HepG2 (cell line): Measurements from ENCODE around the gene LRRC28. TPM values are rescaled to one million over a fixed set of nuclear protein-coding genes. Genes with fewer than 3 reads are reported as not detected.

Source experiments
- ATAC-seq: fragments of 200-7000 bp; cut with Tn5 transposase; 3 replicates; pipeline ENCODE4 v1.9.1; 2020; ENCODE audit warnings: mild to moderate bottlenecking, moderate library complexity
- BruUV-seq: library from RNA; stranded (reverse); fragments of 400-500 nt; replicated peaks from 2 replicates; lab custom pipeline; 2021; lab: Mats Ljungman, UMichigan
- CTCF ChIA-PET: fragments of 300-600 bp; formaldehyde crosslinking; extraction: SDS; loops from one replicate; lab custom pipeline; 2021; ENCODE audit warnings: low total read pairs, inconsistent platforms, low intra/inter-chr PET ratio; lab: Yijun Ruan, JAX
- POLR2A ChIA-PET: fragments of 350-600 bp; sonication (Branson Sonifier 250); formaldehyde crosslinking; loops from one replicate; lab custom pipeline; 2020; ENCODE audit warnings: antibody characterized with exemption, inconsistent platforms; lab: Yijun Ruan, JAX
- DNase-seq: peaks from one replicate; pipeline ENCODE4 v3.0.0-alpha.2; 2015; ENCODE audit warnings: low spot score
- FAIRE-seq: peaks from 3 replicates; lab custom pipeline; 2011; peaks lifted over from hg19 to GRCh38; lab: Jason Lieb, UNC
- H2AFZ ChIP-seq: one replicate; pipeline ENCODE4 v1.6.1; 2011; ENCODE audit warnings: low read length, inconsistent platforms
- H3K27ac ChIP-seq: fragments of 300-600 bp; 3 replicates; pipeline ENCODE4 v1.8.0; 2011; ENCODE audit warnings: mixed run types, mild to moderate bottlenecking, mixed read lengths, low read length, inconsistent platforms; ENCODE audit not compliant: insufficient read depth; ENCODE audit errors: extremely low read length
- H3K27me3 ChIP-seq, 2 experiments: fragments of 200-600 bp in 1 of 2; 2 replicates in 1 of 2; 3 replicates in 1 of 2; pipeline versions ENCODE4 v1.6.0 to v1.8.0; 2011; ENCODE audit warnings: low read length in 2 of 2, mild to moderate bottlenecking in 2 of 2, moderate library complexity in 2 of 2, inconsistent platforms in 1 of 2; ENCODE audit not compliant: insufficient read depth in 2 of 2, control insufficient read depth in 1 of 2
- H3K36me3 ChIP-seq, 2 experiments: fragments of 200-600 bp in 1 of 2; replicated peaks in 1 of 2; 2 replicates in 1 of 2; 3 replicates in 1 of 2; pipeline versions ENCODE4 v1.5.1 to v1.8.0; 2011; ENCODE audit warnings: low read length in 2 of 2, inconsistent platforms in 1 of 2; ENCODE audit not compliant: insufficient read depth in 2 of 2, control insufficient read depth in 1 of 2
- H3K4me1 ChIP-seq: 2 replicates; pipeline ENCODE4 v1.5.1; 2012; ENCODE audit warnings: low read length, inconsistent platforms; ENCODE audit not compliant: insufficient read depth
- H3K4me2 ChIP-seq: 2 replicates; pipeline ENCODE4 v1.6.0; 2011; ENCODE audit warnings: low read depth, low read length, inconsistent platforms
- H3K4me3 ChIP-seq, 3 experiments: fragments of 200-600 bp in 1 of 3; sonication (generic), shearing (Covaris generic) in 1 of 3; replicated peaks in 1 of 3; 2 replicates each; pipeline ENCODE4 v1.5.1; 2011 to 2016; ENCODE audit warnings: low read length in 3 of 3, inconsistent platforms in 2 of 3, low read depth in 2 of 3, mild to moderate bottlenecking in 2 of 3, control low read depth in 1 of 3, mixed read lengths in 1 of 3; ENCODE audit not compliant: insufficient read depth in 1 of 3
- H3K79me2 ChIP-seq: one replicate; pipeline ENCODE4 v1.6.1; 2011; ENCODE audit warnings: low read length, inconsistent platforms; ENCODE audit not compliant: insufficient read depth
- H3K9ac ChIP-seq: 2 replicates; pipeline ENCODE4 v1.6.0; 2011; ENCODE audit warnings: mild to moderate bottlenecking, low read depth, low read length, inconsistent platforms; ENCODE audit not compliant: insufficient read depth
- H3K9me3 ChIP-seq: 2 replicates; pipeline ENCODE4 v1.5.1; 2012; ENCODE audit warnings: mild to moderate bottlenecking, low read length
- H4K20me1 ChIP-seq: 2 replicates; pipeline ENCODE4 v1.6.0; 2011; ENCODE audit warnings: inconsistent platforms, mild to moderate bottlenecking, low read length, moderate library complexity; ENCODE audit not compliant: insufficient read depth
- ATF5 ChIP-seq: sonication (generic); formaldehyde crosslinking; IDR thresholded peaks from 2 replicates; pipeline ENCODE4 v1.4.0; 2020; ENCODE audit warnings: mild to moderate bottlenecking, low read depth, missing genetic modification reagents
- ZNF563 ChIP-seq: sonication (generic); formaldehyde crosslinking; IDR thresholded peaks from 2 replicates; pipeline ENCODE4 v1.8.0; 2022; ENCODE audit warnings: mild to moderate bottlenecking, moderate library complexity, missing genetic modification reagents
- WGBS: methylation state at CpG from one replicate; pipeline ENCODE4 v1.1.6; 2017; ENCODE audit warnings: low lambda C conversion rate; 5-methylcytosine and 5-hydroxymethylcytosine counted together
- in situ Hi-C: cut with HindIII; loops from 2 replicates; pipeline ENCODE4 v1.10.0; 2017; ENCODE audit warnings: low pct_unique_long_range_greater_than_20kb; ENCODE audit not compliant: extremely low pct_ligation_motif_present
- intact Hi-C: fragments of 100-400 bp; cut with micrococcal nuclease; formaldehyde crosslinking; loops from one replicate; pipeline ENCODE4 v1.10.0; 2022; ENCODE audit not compliant: unreplicated experiment
- polyA plus RNA-seq, 8 experiments: library from polyadenylated mRNA; depleted of rRNA in 3 of 8; stranded (reverse) in 7 of 8; unstranded in 1 of 8; fragments of >200 nt; fragmentation: Illumina TruSeq in 4 of 8; extraction: Trizol in 4 of 8; gene quantifications; 2 replicates each; pipeline versions ENCODE4 v1.2.1 to v1.2.3, GENCODE V29; 2011 to 2016; ENCODE audit warnings: low read depth in 4 of 8, missing spikeins in 1 of 8, mixed read lengths in 1 of 8; ENCODE audit not compliant: insufficient read depth in 1 of 8
- total RNA-seq, 5 experiments: library from RNA; depleted of rRNA; stranded (reverse); fragments of >200 nt; fragmentation: Illumina TruSeq; extraction: Trizol; gene quantifications; 2 replicates each; pipeline ENCODE4 v1.2.3, GENCODE V29; 2016; ENCODE audit warnings: low read depth in 1 of 5
- TF ChIP-seq, protein P1 (sequence below): sonication (generic); formaldehyde crosslinking; IDR thresholded peaks from 2 replicates; pipeline ENCODE4 v1.4.0; 2020; ENCODE audit warnings: missing genetic modification reagents
- TF ChIP-seq, protein P2 (sequence below): sonication (generic); formaldehyde crosslinking; IDR thresholded peaks from 2 replicates; pipeline ENCODE4 v1.4.0; 2020; ENCODE audit warnings: missing genetic modification reagents
- TF ChIP-seq, protein P3 (sequence below), 2 experiments: fragments of 450-650 bp in 1 of 2; sonication (generic) in 1 of 2; formaldehyde crosslinking; IDR thresholded peaks; 2 replicates each; pipeline versions ENCODE4 v1.5.0 to v1.8.0; 2020 to 2022; ENCODE audit warnings: mild to moderate bottlenecking in 1 of 2, missing genetic modification reagents in 1 of 2

Gene LRRC28
- total and polyA plus RNA-seq, 2 of the 13 experiments (the other 11 are each of a cell fraction or from before 2014, with no cell fraction given) = 17.5 to 21.3 TPM

DNA sequence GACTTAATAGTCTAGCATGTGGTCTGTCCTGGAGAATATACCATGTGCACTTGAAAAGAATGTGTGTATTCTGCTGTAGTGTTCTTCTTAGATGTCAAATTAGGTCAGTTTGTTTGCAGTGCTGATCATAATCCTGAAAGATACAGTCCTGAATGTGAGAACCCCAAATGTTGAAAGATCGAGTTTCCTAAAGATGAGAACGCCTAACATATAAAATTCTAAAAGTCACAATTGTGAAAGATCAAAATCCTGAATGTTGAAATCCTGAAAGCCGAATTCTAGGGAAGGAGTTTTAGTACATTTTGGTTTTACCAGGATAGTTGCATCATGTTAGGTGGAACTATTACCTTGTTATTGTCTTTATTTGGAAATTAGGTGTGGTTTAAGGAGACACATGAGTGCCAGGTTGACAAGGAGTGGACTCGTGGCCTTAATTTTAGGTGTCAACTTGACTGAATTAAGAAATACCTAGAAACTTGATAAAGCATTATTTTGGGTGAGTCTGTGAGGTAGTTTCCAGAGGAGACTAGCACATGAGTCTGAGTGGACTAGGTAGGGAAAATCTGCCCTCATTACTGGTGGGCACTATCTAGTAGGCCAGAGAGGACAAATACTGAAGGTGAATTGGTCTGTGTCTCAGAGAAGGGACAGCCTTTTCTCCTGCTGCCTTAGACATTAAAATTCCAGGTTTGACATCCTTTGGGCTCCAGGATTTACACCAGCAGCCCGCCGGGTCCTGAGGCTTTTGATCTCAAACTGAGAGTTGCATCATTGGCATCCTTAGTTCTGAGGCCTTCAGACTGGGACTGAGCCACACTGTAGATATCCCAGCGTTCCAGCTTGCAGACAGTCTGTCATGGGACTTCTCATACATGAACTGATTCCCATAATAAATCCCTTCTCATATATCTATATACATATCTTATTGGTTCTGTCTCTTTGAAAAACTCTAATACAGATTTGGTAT is 77.1 kb downstream of the LRRC28 start:
- POLR2A ChIA-PET = no interaction called here
- 74% methylated on average over 5 of the region's 7 CpGs for WGBS
- in situ Hi-C loops = no loop called here
- ATAC-seq (peak; percentile 69), DNase-seq (peak; percentile 41), FAIRE-seq (peak; percentile 21)
- no peaks in the 10 kb centered on the region for H4K20me1 ChIP-seq
- H3K36me3 ChIP-seq = no peaks in the 10 kb centered on the region
- H3K27ac ChIP-seq = no peak overlapping the region
- BruUV-seq = no TSS peak
- no peaks in the 10 kb centered on the region for H3K27me3 ChIP-seq
- no peaks in the 10 kb centered on the region for H3K79me2 ChIP-seq
- CTCF ChIA-PET = no interaction called here
- no peak overlapping the region for H3K9ac ChIP-seq
- no peak overlapping the region for H2AFZ ChIP-seq
- intact Hi-C loops = no loop called here
- H3K4me3 ChIP-seq = no peak overlapping the region
- H3K9me3 ChIP-seq = no peaks in the 10 kb centered on the region
- H3K4me2 ChIP-seq = peak overlapping the region; percentile 34; the same call in 1 of the 2 replicates
- H3K4me1 ChIP-seq = peaks cover 57% of the 10 kb centered on the region
- TF ChIP-seq, protein P1, sequence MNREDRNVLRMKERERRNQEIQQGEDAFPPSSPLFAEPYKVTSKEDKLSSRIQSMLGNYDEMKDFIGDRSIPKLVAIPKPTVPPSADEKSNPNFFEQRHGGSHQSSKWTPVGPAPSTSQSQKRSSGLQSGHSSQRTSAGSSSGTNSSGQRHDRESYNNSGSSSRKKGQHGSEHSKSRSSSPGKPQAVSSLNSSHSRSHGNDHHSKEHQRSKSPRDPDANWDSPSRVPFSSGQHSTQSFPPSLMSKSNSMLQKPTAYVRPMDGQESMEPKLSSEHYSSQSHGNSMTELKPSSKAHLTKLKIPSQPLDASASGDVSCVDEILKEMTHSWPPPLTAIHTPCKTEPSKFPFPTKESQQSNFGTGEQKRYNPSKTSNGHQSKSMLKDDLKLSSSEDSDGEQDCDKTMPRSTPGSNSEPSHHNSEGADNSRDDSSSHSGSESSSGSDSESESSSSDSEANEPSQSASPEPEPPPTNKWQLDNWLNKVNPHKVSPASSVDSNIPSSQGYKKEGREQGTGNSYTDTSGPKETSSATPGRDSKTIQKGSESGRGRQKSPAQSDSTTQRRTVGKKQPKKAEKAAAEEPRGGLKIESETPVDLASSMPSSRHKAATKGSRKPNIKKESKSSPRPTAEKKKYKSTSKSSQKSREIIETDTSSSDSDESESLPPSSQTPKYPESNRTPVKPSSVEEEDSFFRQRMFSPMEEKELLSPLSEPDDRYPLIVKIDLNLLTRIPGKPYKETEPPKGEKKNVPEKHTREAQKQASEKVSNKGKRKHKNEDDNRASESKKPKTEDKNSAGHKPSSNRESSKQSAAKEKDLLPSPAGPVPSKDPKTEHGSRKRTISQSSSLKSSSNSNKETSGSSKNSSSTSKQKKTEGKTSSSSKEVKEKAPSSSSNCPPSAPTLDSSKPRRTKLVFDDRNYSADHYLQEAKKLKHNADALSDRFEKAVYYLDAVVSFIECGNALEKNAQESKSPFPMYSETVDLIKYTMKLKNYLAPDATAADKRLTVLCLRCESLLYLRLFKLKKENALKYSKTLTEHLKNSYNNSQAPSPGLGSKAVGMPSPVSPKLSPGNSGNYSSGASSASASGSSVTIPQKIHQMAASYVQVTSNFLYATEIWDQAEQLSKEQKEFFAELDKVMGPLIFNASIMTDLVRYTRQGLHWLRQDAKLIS (CRISPR knock-in tag) = no peak
- TF ChIP-seq ZNF563 (CRISPR knock-in tag) = no peak
- TF ChIP-seq, protein P2, sequence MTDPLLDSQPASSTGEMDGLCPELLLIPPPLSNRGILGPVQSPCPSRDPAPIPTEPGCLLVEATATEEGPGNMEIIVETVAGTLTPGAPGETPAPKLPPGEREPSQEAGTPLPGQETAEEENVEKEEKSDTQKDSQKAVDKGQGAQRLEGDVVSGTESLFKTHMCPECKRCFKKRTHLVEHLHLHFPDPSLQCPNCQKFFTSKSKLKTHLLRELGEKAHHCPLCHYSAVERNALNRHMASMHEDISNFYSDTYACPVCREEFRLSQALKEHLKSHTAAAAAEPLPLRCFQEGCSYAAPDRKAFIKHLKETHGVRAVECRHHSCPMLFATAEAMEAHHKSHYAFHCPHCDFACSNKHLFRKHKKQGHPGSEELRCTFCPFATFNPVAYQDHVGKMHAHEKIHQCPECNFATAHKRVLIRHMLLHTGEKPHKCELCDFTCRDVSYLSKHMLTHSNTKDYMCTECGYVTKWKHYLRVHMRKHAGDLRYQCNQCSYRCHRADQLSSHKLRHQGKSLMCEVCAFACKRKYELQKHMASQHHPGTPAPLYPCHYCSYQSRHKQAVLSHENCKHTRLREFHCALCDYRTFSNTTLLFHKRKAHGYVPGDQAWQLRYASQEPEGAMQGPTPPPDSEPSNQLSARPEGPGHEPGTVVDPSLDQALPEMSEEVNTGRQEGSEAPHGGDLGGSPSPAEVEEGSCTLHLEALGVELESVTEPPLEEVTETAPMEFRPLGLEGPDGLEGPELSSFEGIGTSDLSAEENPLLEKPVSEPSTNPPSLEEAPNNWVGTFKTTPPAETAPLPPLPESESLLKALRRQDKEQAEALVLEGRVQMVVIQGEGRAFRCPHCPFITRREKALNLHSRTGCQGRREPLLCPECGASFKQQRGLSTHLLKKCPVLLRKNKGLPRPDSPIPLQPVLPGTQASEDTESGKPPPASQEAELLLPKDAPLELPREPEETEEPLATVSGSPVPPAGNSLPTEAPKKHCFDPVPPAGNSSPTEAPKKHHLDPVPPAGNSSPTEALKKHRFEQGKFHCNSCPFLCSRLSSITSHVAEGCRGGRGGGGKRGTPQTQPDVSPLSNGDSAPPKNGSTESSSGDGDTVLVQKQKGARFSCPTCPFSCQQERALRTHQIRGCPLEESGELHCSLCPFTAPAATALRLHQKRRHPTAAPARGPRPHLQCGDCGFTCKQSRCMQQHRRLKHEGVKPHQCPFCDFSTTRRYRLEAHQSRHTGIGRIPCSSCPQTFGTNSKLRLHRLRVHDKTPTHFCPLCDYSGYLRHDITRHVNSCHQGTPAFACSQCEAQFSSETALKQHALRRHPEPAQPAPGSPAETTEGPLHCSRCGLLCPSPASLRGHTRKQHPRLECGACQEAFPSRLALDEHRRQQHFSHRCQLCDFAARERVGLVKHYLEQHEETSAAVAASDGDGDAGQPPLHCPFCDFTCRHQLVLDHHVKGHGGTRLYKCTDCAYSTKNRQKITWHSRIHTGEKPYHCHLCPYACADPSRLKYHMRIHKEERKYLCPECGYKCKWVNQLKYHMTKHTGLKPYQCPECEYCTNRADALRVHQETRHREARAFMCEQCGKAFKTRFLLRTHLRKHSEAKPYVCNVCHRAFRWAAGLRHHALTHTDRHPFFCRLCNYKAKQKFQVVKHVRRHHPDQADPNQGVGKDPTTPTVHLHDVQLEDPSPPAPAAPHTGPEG (CRISPR knock-in tag) = no peak
- TF ChIP-seq, protein P3, sequence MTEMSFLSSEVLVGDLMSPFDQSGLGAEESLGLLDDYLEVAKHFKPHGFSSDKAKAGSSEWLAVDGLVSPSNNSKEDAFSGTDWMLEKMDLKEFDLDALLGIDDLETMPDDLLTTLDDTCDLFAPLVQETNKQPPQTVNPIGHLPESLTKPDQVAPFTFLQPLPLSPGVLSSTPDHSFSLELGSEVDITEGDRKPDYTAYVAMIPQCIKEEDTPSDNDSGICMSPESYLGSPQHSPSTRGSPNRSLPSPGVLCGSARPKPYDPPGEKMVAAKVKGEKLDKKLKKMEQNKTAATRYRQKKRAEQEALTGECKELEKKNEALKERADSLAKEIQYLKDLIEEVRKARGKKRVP (CRISPR knock-in tag; IDR thresholded peaks at IDR 0.05) = peak in 1 of 2 experiments; percentile 70; a peak in 2 of 4 replicates
- no peak for TF ChIP-seq ATF5 (CRISPR knock-in tag)
